Aorta (tissue), 5 donors: ENCODE data around the gene SLC27A5. TPM values are rescaled to one million over a fixed set of nuclear protein-coding genes. Genes with fewer than 3 reads are reported as not detected.

Source experiments
- ATAC-seq: fragments of 200-7000 bp; cut with Tn5 transposase; one replicate; pipeline ENCODE4 v1.9.1; 2022; ENCODE audit warnings: moderate library complexity; ENCODE audit not compliant: low FRiP score
- DNase-seq, 2 donors: peaks; one replicate each; pipeline ENCODE4 v3.0.0-alpha.2; 2020
- H3K27ac ChIP-seq, 2 donors: one replicate each; pipeline ENCODE4 v1.5.1; 2013; ENCODE audit warnings: low read length in 2 of 2, mild to moderate bottlenecking in 2 of 2, moderate library complexity in 2 of 2, control low read depth in 1 of 2, inconsistent platforms in 1 of 2, low read depth in 1 of 2
- H3K27me3 ChIP-seq, 2 donors: one replicate each; pipeline ENCODE4 v1.6.1; 2013; ENCODE audit warnings: control low read depth in 1 of 2, low read length in 1 of 2, mild to moderate bottlenecking in 1 of 2, moderate library complexity in 1 of 2; ENCODE audit not compliant: insufficient read depth in 2 of 2, control insufficient read depth in 1 of 2
- H3K36me3 ChIP-seq, 2 donors: one replicate each; pipeline ENCODE4 v1.6.1; 2013; ENCODE audit warnings: control low read depth in 1 of 2, low read length in 1 of 2, mild to moderate bottlenecking in 1 of 2; ENCODE audit not compliant: insufficient read depth in 2 of 2, control insufficient read depth in 1 of 2
- H3K4me1 ChIP-seq, 2 donors: one replicate each; pipeline ENCODE4 v1.6.1; 2013; ENCODE audit warnings: low read length in 2 of 2, control low read depth in 1 of 2, mild to moderate bottlenecking in 1 of 2, moderate library complexity in 1 of 2; ENCODE audit not compliant: insufficient read depth in 2 of 2, control insufficient read depth in 1 of 2
- H3K4me3 ChIP-seq, 2 donors: one replicate each; pipeline ENCODE4 v1.5.1; 2013; ENCODE audit warnings: low read length in 2 of 2, control low read depth in 1 of 2, mild to moderate bottlenecking in 1 of 2
- H3K9me3 ChIP-seq: one replicate; pipeline ENCODE4 v1.6.1; 2013; ENCODE audit warnings: mild to moderate bottlenecking, low read length; ENCODE audit not compliant: control insufficient read depth
- WGBS, 2 donors: extraction: QIAGEN DNeasy Blood & Tissue Kit; methylation state at CpG; one replicate each; pipeline ENCODE4 v1.1.7; 2013; 5-methylcytosine and 5-hydroxymethylcytosine counted together
- intact Hi-C, 2 donors: fragments of 100-400 bp; cut with DNase I; formaldehyde crosslinking; loops; one replicate each; pipeline versions ENCODE4 v1.14.2 to v1.15.0; 2022
- polyA plus RNA-seq, 2 donors: library from polyadenylated mRNA; stranded (reverse); fragments of 200-250 nt; gene quantifications; one replicate each; pipeline ENCODE4 v1.2.3, GENCODE V29; 2013
- total RNA-seq, 2 donors: library from RNA; stranded (reverse); fragmentation: NEBNext Ultra II Directional; extraction: Animal tissue kit (Norgen Biotek cat#: 25700); gene quantifications; one replicate each; pipeline ENCODE4 v1.2.1, GENCODE V29; 2021
- donor health status: healthy with polysubstance abuse.
- donor health status: Bipolar disorder and iron deficiency.
- donor health status: DM: no; HTN: no; CAD: no.
- donor health status: DM: no; HTN: no; CAD: no.
- donor health status: DM: yes; HTN: yes; CAD: no.

Gene SLC27A5
- total and polyA plus RNA-seq, 4 donors: 8.1 to 24.6 (median 11.1) TPM

DNA sequence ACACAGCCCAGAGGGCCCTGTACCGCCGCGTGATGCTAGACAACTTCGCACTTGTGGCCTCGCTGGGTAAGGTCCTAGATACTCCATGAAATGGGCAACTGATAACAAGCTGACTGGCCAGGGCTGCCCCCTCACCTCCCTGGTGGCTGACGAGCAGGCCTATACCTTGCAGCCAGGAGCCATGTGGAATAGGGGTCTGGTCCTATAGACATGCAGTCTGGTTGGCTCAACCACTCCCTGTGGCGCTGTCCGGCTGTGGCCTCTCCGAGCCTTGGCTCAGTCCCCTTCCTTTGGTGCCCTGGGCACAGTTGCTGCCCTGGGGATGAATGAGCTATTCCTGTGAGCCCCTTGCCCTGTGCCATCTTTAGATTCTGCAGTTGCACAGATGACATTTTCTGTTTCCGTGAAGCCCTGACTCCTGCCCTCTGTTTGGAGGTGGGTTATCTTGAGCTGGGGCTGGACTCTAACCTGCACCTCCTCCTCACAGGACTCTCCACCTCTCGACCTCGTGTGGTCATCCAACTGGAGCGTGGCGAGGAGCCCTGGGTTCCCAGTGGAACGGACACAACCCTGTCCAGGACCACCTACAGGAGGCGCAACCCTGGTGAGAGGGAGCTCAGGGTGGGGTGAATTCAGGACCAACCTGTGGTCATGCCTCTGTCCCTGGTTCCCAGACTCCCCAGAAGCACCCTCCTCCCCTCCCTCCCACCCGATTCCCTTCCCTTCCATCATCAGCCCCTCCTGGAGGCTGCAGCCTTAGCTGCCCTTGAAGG is 42.4 kb downstream of the SLC27A5 start:
- peaks cover 0 to 4% of the 10 kb centered on the region in 2 donors for H3K36me3 ChIP-seq
- no peak overlapping the region for H3K4me3 ChIP-seq
- no peaks in the 10 kb centered on the region for H3K4me1 ChIP-seq
- intact Hi-C loops: no loop called here
- H3K27ac ChIP-seq: no peak overlapping the region
- no peaks in the 10 kb centered on the region for H3K27me3 ChIP-seq
- DNase-seq: no peak
- H3K9me3 ChIP-seq: no peaks in the 10 kb centered on the region
- WGBS, 2 donors: 88 to 90% methylated on average over 17 of the region's 17 CpGs
- no peak for ATAC-seq

DNA sequence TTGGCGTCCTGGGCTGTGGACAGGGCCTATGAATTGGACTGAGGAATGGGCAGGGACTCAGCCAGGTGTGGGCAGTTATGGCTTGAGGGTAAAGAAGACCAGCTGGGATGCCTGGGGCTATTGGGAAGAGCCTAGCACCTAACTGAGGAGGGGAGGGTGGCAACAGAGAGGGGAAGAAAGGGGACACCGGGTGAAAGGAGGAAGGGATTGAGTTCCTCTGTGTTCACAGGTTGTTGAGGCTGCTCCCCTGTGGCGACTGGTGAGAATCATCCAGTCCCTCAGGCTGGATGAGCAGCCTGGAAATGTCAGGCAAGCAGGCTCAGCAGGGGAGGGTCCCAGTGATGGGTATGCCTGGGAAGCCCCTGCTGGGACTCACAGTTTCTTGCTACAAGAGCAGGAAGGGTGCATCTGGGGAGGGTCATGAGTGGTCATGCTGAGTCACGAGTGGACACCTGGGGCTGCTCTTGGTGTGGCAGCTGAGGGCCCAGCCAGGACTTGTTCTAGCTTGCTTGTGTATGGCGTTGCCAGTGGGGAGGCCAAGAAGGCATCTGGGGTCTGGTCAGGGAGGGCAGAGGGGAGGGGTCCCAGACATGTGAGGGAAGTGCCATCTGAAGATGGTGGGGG is 43.5 kb downstream of the SLC27A5 start:
- no peak for DNase-seq
- Histone ChIP-seq H3K4me3 (no peak overlapping the region), H3K27ac (no peak overlapping the region), H3K27me3 (no peaks in the 10 kb centered on the region), H3K9me3 (no peaks in the 10 kb centered on the region), H3K36me3 (peaks cover 0 to 4% of the 10 kb centered on the region in 2 donors), H3K4me1 (no peaks in the 10 kb centered on the region)
- intact Hi-C loops: no loop called here
- ATAC-seq: no peak
- WGBS, 2 donors: 64 to 68% methylated on average over 5 of the region's 5 CpGs

DNA sequence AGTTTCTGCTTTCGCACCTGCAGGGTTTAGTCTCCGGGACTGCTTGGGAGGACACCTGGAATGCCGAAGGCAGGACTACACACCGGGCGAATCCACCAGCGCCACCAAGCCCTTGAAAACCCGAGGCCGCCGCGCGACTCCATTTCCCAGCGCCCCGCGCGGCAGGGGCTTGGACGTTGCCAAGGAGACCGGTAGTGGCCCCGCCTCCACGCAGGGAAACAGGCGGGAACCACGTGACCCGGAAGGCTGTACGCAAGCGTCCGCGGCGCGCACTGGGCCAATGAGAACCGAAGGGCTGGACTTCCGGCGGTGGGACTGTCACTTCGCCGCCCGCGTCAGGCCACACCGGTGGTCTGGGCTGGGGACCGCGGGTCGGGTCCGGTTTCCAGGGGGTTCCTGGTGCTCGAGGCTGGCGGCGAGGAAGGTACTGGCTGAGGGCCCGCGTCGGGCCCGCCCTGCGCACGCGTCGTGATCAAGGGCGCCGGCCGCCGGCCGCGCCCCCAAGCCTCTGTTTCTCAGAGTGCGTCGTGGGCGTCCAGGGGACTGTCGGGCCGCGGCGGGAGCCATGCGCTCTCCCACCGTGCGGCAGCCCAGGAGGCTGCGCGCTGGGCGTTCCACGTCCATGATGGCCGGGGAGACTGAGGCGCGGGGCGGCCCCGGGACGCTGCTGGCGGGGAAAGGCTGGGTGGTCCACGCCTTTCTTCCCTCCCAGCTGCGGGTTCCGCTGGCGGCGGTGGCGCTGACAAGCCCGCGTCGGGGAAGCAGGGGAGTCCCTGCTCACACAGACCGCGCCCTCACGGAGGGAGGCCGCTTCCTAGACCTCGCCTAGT is 44.8 kb downstream of the SLC27A5 start, which contains the start of gene ZNF324:
Gene ZNF324, plus strand, starts transcription at position 321 of the 830 bp plus-strand sequence. CDS start 2,106 bp downstream, outside the sequence.
- peak; percentile 99 to 100 for DNase-seq
- Histone ChIP-seq H3K4me1 (no peaks in the 10 kb centered on the region), H3K9me3 (no peaks in the 10 kb centered on the region), H3K27ac (peak within 1 kb of the TSS in 1 of 2 donors; percentile 13), H3K36me3 (peaks cover 0 to 4% of the 10 kb centered on the region in 2 donors), H3K4me3 (peak within 1 kb of the TSS; percentile 31 to 65), H3K27me3 (no peaks in the 10 kb centered on the region)
- intact Hi-C loops: no loop called here
- 0% methylated on average over 92 of the region's 92 CpGs for WGBS, 2 donors
- ATAC-seq: peak; percentile 99

DNA sequence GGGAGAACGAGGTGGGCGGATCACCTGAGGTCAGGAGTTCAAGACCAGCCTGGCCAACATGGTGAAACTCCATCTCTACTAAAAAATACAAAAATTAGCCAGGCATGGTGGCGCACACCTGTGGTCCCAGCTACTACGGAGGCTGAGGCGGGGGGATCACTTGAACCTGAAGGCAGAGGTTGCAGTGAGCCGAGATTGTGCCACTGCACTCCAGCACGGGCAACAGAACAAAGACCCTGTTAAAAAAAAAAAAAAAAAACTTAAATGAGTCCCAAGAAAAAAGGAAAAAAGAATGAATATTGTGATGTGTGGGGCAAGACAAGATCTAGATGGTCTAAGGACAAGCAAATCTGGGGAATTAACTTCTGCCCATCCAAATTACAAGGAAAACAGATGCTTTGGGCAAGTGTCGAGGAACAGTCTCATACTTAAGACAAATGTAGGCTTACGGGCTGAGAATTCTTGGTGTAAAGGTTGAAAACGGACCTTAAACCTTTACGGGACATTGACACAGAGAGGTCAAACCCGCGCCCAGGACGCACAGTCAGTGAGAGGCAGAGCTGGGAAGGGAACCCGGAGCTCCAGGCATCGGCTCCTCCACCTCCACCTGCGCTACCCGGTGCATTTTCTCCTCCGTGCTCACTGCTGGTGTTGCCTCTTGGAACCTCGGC is 45.6 kb downstream of the SLC27A5 start:
- WGBS, 2 donors: 33 to 34% methylated on average over 20 of the region's 20 CpGs
- no peaks in the 10 kb centered on the region for H3K4me1 ChIP-seq
- no peaks in the 10 kb centered on the region for H3K27me3 ChIP-seq
- DNase-seq: no peak
- intact Hi-C loops: no loop called here
- H3K36me3 ChIP-seq: no peaks in the 10 kb centered on the region
- ATAC-seq: no peak
- no peak overlapping the region for H3K27ac ChIP-seq
- no peaks in the 10 kb centered on the region for H3K9me3 ChIP-seq
- no peak overlapping the region for H3K4me3 ChIP-seq

DNA sequence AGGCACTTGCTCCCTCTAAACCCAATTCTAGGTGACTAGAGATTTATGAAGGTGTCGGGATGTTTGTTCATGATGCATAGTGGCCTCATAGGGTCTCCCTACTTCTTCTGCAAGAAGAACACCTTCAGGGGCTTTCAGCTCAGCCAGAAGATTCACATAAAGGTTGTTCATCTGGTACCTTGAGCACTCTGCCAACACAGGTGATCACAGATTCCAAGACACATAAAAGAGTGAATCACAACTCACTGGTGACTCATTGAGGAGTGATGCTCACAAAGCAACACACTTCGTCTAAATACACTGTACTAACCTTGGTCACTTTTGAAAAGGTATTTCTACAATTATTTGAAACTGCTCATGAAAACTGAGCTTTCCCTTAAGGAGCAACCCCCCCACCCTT is 51.8 kb downstream of the SLC27A5 start:
- WGBS, 2 donors: 88 to 95% methylated on average over 2 of the region's 2 CpGs
- Histone ChIP-seq H3K9me3 (no peaks in the 10 kb centered on the region), H3K36me3 (peaks cover 0 to 3% of the 10 kb centered on the region in 2 donors), H3K4me3 (no peak overlapping the region), H3K4me1 (no peaks in the 10 kb centered on the region), H3K27me3 (no peaks in the 10 kb centered on the region), H3K27ac (no peak overlapping the region)
- ATAC-seq (no peak), DNase-seq (no peak)
- intact Hi-C loops: no loop called here

DNA sequence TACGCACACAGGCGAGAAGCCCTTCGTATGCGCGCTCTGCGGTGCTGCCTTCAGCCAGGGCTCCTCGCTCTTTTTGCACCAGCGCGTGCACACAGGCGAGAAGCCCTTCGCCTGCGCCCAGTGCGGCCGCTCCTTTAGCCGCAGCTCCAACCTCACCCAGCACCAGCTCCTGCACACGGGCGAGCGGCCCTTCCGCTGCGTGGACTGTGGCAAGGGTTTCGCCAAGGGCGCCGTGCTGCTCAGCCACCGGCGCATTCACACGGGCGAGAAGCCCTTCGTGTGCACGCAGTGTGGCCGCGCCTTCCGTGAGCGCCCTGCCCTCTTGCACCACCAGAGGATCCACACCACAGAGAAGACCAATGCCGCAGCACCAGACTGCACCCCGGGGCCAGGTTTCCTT is 55.7 kb downstream of the SLC27A5 start:
- Histone ChIP-seq H3K27me3 (no peaks in the 10 kb centered on the region), H3K4me1 (no peaks in the 10 kb centered on the region), H3K36me3 (peaks cover 0 to 3% of the 10 kb centered on the region in 2 donors), H3K4me3 (no peak overlapping the region), H3K27ac (no peak overlapping the region), H3K9me3 (no peaks in the 10 kb centered on the region)
- DNase-seq (peak in 1 of 2 donors; percentile 45), ATAC-seq (no peak)
- intact Hi-C loops: no loop called here
- 97 to 98% methylated on average over 35 of the region's 35 CpGs for WGBS, 2 donors

DNA sequence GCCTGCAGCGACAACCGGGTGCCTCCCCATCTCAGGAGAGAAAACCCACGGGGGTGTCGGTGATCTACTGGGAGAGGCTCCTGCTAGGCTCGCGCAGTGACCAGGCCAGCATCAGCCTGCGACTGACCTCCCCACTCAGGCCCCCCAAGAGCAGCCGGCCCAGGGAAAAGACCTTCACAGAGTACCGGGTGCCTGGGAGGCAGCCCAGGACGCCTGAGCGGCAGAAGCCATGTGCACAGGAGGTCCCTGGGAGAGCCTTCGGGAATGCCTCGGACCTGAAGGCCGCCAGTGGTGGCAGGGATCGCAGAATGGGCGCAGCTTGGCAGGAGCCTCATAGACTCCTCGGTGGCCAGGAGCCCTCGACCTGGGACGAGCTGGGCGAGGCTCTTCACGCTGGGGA is 56.5 kb downstream of the SLC27A5 start:
- ATAC-seq: no peak
- intact Hi-C loops: no loop called here

DNA sequence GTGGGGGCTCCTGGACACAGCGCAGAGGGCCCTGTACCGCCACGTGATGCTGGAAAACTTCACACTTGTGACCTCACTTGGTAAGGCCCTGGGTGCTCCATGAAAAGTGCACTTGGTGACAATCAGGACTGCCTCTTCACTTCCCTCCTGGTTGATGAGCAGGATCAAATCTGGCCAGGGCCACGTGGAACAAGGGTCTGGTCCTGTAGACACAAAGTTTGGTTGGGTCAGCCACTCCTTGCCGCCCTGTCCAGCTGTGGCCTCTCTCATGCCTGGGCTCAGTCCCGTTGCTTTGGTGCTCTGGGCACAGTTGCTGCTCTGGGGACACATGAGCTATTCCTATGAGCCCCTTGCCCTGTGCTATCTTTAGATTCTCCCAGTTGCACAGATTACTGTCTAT is 58.0 kb downstream of the SLC27A5 start:
- no peak overlapping the region for H3K27ac ChIP-seq
- intact Hi-C loops: no loop called here
- H3K4me1 ChIP-seq: no peaks in the 10 kb centered on the region
- WGBS, 2 donors: 93 to 95% methylated on average over 6 of the region's 6 CpGs
- no peak overlapping the region for H3K4me3 ChIP-seq
- peaks cover 0 to 3% of the 10 kb centered on the region in 2 donors for H3K36me3 ChIP-seq
- H3K27me3 ChIP-seq: no peaks in the 10 kb centered on the region
- DNase-seq (peak in 1 of 2 donors; percentile 57), ATAC-seq (no peak)
- H3K9me3 ChIP-seq: no peaks in the 10 kb centered on the region

More for the DNA sequence above, 56.5 kb downstream of the SLC27A5 start:
- Histone ChIP-seq H3K4me1 (no peaks in the 10 kb centered on the region), H3K4me3 (no peak overlapping the region), H3K9me3 (no peaks in the 10 kb centered on the region), H3K27me3 (no peaks in the 10 kb centered on the region), H3K36me3 (peaks cover 0 to 3% of the 10 kb centered on the region in 2 donors), H3K27ac (no peak overlapping the region)
- DNase-seq: peak in 1 of 2 donors; percentile 62
- WGBS, 2 donors: 93 to 96% methylated on average over 19 to 21 of the region's 21 CpGs
